Esophagus mucosa (tissue), 1 donor: Measurements from ENCODE around the gene CFAP46. TPM values are rescaled to one million over a fixed set of nuclear protein-coding genes. Genes with fewer than 3 reads are reported as not detected.

Source experiments
- ATAC-seq: fragments of 200-7000 bp; cut with Tn5 transposase; one replicate; pipeline ENCODE4 v1.9.1; 2020
- total RNA-seq: library from RNA; stranded (reverse); gene quantifications from one replicate; pipeline ENCODE4 v1.2.4, GENCODE V29; 2023
- donor health status: DM: yes; HTN: yes; CAD: no.

CFAP46 gene
- total RNA-seq, 1 donor from 2014 or later: 0.64 TPM

GRCh38 chr10:132979491-132980425 lies 37.4 kb upstream of the CFAP46 start:
- no peak for ATAC-seq

GRCh38 chr10:132978542-132978941 lies 36.2 kb upstream of the CFAP46 start:
- no peak for ATAC-seq

DNA sequence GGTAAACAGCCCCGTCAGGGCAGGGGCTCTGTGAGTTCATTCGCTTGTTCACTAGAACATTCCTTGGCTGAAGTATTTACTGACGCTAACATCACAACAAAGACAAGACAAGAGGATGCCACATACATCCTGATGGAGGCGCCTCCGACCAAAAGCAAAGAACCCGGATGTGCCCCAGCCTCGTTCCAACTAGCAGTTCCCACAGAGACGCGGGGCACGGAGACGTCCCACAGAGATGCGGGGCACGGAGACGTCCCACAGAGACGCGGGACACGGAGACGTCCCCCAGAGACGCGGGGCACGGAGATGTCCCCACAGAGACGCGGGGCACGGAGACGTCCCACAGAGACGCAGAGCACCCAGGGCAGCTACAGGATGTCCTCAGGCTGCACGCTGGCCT lies 35.4 kb upstream of the CFAP46 start:
- ATAC-seq: no peak

- no peak for ATAC-seq
Observed at GRCh38 chr10:132977076-132977475, 34.7 kb upstream of the CFAP46 start.

GRCh38 chr10:132975831-132976682 lies 33.7 kb upstream of the CFAP46 start:
- no peak for ATAC-seq

- ATAC-seq: no peak
Observed at GRCh38 chr10:132974886-132975830, 32.8 kb upstream of the CFAP46 start.

DNA sequence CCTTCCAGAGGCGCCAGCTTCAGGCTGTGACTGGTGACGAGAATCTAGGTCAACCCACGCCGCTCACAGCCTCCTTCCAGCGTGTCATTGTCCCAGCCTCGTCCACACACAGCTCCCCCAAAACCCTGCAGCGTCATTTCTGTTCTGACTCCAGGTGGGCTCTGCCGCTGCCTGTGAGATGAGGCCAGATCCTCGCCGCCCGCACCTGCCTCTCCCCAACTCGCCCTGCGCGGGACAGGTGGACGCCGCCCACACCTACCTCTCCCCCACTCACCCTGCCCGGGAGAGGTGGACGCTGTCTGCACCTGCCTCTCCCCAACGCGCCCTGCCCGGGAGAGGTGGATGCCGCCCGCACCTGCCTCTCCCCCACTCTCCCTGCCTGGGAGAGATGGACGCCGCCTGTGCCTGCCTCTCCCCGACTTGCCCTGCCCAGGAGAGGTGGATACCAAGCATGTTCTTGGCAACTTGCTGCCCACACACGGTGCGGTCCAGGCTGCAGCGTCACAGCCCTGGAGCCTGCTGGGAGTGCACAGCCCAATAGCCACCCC lies 32.0 kb upstream of the CFAP46 start:
- ATAC-seq: peak; percentile 54

DNA sequence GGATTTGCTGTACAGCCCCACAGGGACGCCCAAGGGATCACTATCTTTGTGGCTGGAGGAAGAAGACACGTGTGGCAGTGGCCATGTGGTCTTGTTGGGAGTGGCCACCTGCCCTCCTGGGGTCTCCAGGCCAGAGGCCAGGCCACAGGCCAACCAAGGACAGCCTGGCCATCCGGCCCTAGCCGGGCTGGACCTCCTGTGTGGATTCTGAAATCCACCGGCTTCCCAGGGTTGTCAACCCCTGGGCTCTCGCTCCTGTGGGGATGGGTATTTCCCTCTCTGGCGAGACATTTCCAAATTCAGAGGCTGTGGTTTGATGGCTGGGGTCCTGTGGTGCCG lies 31.5 kb upstream of the CFAP46 start:
- no peak for ATAC-seq

DNA sequence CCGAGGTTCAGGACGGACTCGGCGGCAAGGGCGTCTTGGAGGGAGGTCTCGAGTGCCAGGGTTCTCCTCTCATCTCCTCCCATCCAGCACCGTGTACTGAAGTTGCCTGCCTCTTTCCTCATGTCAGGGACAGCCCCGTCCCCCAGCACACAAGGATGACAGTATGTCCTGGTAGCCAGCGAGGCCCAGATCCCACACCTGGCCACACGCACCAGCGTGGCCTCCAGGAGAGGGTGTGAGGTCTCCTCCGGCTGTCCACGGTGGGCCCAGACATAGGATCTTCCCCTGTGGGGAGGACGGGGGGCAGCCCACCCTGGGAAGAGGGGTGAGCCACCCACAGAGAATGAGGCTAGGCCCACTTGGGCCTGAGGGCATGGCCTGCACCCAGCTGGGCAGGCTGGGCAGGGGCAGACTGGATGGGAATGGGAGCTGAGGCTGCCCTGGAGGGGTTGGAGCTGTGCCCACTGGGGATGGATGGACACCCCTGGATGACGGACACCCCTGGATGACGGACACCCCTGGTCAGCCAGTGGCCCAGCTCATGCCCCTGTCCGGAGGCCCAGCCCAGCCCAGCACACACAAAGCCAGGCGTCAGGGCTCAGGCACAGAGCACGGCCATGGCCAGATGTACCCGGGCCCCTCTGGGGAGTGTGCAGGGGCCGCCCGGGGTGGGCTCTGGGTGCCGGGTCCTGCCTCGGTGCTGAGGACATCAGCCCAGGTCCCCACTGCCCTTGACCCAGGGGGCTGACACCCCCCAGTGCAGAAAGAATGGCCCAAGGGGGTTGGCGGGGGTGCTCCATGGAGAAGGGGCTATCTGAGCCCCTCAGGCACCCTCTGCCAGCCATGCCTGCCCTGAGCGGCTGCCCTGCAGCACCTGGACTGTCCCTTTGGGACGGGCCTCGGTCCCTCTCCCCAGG lies 30.9 kb upstream of the CFAP46 start:
- no peak for ATAC-seq

DNA sequence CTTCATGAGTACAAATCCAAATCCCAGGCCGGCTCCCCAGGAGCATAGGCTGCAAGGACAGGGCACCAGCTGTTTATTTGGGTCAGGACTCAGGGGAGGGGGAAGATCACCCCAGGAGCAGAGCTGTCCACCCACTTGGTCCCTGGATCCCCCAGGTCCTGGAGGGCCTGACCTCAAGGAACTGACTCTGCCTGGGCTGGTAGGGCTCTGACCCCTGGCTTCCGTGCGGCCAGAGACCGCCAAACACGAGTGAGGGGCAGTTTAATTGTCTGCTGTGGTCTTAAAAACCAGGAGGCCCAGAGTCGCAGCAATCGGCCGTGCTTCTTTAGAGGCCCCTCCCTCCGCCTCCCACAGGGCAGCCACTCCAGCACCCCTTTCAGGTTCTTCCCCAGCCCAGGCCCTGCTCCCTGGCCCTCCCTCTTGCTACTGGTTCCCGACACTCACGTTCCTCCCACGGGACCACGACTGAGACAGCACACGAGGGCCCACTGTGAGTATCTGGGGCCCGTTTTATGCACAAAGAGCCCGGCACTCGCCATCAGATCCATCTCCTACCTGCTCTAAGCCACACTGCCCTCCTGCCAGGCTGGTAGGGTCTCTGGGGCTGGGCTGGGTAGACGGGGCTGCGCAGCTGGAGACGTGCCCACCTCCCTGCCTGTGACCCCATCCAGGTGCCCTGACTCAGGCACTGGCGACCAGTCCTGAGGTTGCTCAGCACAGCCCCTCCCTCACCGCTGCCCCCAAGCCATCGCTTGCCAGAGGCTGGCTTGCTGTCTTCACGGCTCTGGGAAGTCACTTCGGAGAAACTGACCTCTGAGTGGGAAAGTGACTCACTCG lies 30.0 kb upstream of the CFAP46 start:
- no peak for ATAC-seq

DNA sequence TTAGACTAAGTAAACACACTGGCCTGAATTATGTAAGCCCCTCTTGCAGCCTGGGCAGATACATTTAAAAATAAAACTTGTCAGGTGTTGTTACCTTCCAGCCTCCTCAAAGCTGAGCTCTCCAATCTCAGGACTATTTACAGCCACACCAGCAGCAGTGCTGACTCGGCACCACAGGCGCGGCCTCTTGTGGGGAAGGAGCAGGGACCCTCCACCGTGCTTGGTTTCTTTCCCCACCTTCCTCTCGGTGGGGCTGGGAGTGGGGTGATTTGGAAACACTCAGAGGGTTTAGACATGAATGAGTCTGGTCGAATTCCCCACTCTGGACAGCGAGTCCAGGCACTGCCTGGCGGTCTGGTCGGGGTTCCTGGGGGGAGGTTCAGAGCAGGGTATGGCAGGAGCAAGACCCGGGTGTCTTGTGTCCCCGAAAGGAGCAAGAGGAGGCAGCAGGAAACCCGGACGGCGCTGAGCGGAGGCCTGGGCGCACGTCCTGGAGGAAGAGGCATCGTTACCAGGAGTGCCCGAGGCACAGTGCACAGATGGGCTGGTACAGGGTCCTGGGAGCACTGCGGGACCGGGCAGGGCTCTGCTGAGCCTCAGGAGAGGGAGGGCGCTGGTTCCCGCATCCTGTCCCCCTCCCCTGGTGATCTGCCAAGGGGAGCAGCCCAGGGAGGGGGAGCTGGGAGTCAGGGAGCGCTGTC lies 29.2 kb upstream of the CFAP46 start:
- no peak for ATAC-seq

- ATAC-seq: no peak
Observed at GRCh38 chr10:132970641-132971438, 28.5 kb upstream of the CFAP46 start.

DNA sequence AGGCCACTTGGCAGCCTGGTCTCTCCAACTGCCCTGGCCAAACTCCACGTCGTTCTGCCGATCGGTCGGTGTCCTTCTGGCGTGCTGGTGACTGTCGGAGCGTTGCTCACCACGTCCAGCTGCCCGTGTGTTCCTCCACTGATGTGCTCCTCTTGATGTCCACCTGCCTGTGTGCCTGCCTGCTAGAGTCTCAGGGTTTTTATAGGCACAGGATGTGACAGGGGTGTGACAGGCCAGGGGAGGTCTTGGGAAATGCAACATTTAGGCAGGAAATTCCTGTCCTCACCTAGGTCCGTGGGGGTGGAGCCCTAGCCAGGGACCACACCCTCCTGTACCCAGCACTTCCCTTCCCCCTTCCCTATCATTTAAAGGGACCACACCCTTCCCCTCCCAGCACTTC lies 25.2 kb upstream of the CFAP46 start:
- peak; percentile 32 for ATAC-seq

DNA sequence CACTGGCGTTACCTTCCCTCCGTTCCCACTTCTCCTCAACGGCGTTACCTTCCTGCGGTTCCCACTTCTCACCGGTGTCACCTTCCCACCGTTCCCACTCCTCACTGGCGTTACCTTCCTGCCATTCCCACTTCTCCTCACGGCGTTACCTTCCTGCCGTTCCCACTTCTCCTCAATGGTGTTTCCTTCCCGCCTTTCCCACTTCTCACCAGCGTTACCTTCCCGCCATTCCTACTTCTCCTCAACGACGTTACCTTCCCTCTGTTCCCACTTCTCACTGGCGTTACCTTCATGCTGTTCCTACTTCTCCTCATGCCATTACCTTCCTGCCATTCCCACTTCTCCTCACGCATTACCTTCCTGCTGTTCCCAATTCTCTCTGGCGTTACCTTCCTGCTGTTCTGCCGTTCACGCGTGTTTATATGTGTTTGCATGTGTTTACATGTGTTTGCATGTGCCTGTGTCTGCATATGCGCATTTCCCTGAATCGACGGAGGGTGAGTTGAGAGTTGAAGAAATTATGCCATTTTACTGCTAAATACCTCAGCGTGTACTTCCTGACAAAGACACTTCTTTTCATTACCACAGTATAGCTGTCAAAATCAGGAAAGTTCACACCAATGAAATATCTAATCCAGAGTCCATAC lies 23.2 kb upstream of the CFAP46 start:
- ATAC-seq: no peak

DNA sequence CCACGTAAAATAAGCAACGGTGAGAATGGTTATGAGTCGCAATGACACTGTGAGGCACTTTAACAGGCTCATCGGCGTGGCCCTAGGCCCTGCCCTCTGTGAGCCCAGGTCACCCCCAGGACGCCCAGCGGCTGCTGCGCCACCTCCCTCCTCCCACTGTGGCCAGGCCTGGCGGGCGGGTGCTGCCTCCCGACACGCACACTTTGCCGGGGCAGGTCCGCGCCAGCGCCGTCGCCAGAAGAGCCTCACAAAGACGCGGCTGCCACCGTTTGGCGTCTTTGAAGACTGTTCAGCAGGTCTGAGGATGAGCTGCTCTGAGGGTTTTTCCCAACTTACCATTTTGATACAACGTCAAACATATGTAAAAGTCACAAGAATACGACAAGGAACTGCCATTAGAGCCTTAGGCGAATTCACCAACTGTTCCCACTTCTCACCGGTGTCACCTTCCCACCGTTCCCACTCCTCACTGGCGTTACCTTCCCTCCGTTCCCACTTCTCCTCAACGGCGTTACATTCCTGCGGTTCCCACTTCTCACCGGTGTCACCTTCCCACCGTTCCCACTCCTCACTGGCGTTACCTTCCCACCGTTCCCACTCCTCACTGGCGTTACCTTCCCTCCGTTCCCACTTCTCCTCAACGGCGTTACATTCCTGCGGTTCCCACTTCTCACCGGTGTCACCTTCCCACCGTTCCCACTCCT lies 22.5 kb upstream of the CFAP46 start:
- ATAC-seq: peak; percentile 60

DNA sequence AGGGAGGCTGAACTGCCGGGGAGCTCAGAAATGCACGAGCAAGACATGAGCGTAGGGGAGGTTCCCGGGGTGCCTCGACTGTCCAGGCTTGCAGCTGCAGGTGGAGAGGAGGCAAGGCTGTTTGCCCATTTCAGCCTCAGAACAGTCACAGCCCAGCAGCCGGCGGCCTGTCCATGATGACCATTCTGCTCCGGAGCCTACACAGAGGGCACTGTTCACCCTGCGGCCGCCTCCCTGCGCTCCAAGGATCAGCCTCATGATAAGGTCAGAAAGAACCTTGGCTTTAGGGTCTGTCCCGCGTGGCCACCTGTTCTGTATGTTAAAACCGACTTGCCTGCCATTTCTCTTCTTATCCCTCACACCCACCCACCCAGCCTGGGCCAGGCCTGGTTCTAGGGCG lies 21.9 kb upstream of the CFAP46 start:
- no peak for ATAC-seq

GRCh38 chr10:132963430-132963960 lies 21.1 kb upstream of the CFAP46 start:
- no peak for ATAC-seq
